ENCODE measurements around the gene TPM2. TPM values are rescaled to one million over a fixed set of nuclear protein-coding genes. Genes with fewer than 3 reads are reported as not detected.

Gene TPM2
- total and polyA plus RNA-seq, 10 of the 15 experiments (the other 5 are each of a cell fraction or from before 2014, with no cell fraction given) = 0.11 to 9.3 (median 1.1) TPM

GRCh38 chr9:35729700-35730485 is 40.2 kb upstream of the TPM2 start (continued):
- TF ChIP-seq PKNOX1 (IDR thresholded peaks at IDR 0.05) (no peak; the same call in 1 of the 2 replicates), SIN3A (IDR thresholded peaks at IDR 0.05; ENCODE audit: low read depth, low read length) (0 out of 2 replicates have a peak, but pooled peaks have one; percentile 5), RCOR1 (conservative IDR thresholded peaks at IDR 0.05; ENCODE audit: low read depth, low read length) (no peak), LARP7 (IDR thresholded peaks at IDR 0.05) (no peak), E4F1 (IDR thresholded peaks at IDR 0.05; ENCODE audit: borderline replicate concordance, partially characterized antibody) (no peak), SREBF2 (IDR thresholded peaks at IDR 0.05; ENCODE audit: low read length) (no peak), POLR2AphosphoS2 (IDR thresholded peaks at IDR 0.05; ENCODE audit: low read depth, low read length) (no peak), RELB (IDR thresholded peaks at IDR 0.05; ENCODE audit: low read depth) (peak; percentile 81), POLR2AphosphoS5 (IDR thresholded peaks at IDR 0.05; ENCODE audit: low read length) (no peak), RUNX3 (IDR thresholded peaks at IDR 0.05; ENCODE audit: low read length) (no peak), NRF1 (conservative IDR thresholded peaks at IDR 0.05; ENCODE audit: low read depth, low read length) (no peak), NFXL1 (IDR thresholded peaks at IDR 0.05; ENCODE audit: borderline replicate concordance) (no peak), POLR2A (IDR thresholded peaks at IDR 0.05; ENCODE audit: low read depth, low read length) (peak; percentile 29; the same call in 1 of the 2 replicates), BCL11A (IDR thresholded peaks at IDR 0.05; ENCODE audit: low read depth, low read length) (peak; percentile 38; the same call in 1 of the 2 replicates), PML (IDR thresholded peaks at IDR 0.05; ENCODE audit: low read length) (no peak), SUZ12 (IDR thresholded peaks at IDR 0.05; ENCODE audit: unreplicated experiment) (no peak), MLLT1 (IDR thresholded peaks at IDR 0.05) (peak; percentile 97), NFYB (IDR thresholded peaks at IDR 0.05; ENCODE audit: insufficient read depth, low read depth, low read length) (no peak), ZBTB11 (CRISPR knock-in tag; IDR thresholded peaks at IDR 0.05) (no peak)
